Neuronal stem cell (in vitro differentiated cells): Measurements from ENCODE around the gene ANK3.

ENCODE experiments used
- DNase-seq: peaks from one replicate; pipeline ENCODE4 v3.0.0-alpha.2; 2013; ENCODE audit warnings: low spot score
- H2AFZ ChIP-seq: one replicate; pipeline ENCODE4 v1.6.1; 2013; ENCODE audit warnings: mild to moderate bottlenecking, low read length, inconsistent platforms
- H2AK5ac ChIP-seq: 2 replicates; pipeline ENCODE4 v1.6.1; 2013; ENCODE audit warnings: low read depth, mild to moderate bottlenecking, inconsistent platforms, low read length, moderate library complexity, mixed read lengths
- H2BK120ac ChIP-seq: 2 replicates; pipeline ENCODE4 v1.6.1; 2013; ENCODE audit warnings: low read depth, mild to moderate bottlenecking, inconsistent platforms, low read length, moderate library complexity, mixed read lengths
- H2BK12ac ChIP-seq: one replicate; pipeline ENCODE4 v1.6.1; 2013; ENCODE audit warnings: low read length, inconsistent platforms
- H2BK15ac ChIP-seq: 2 replicates; pipeline ENCODE4 v1.6.1; 2013; ENCODE audit warnings: mild to moderate bottlenecking, low read length, inconsistent platforms, mixed read lengths
- H2BK5ac ChIP-seq: one replicate; pipeline ENCODE4 v1.6.1; 2013; ENCODE audit warnings: inconsistent platforms, mild to moderate bottlenecking, low read length, moderate library complexity
- H3K14ac ChIP-seq: one replicate; pipeline ENCODE4 v1.6.1; 2013; ENCODE audit warnings: low read length, inconsistent platforms
- H3K18ac ChIP-seq: 2 replicates; pipeline ENCODE4 v1.6.1; 2013; ENCODE audit warnings: low read length, inconsistent platforms
- H3K23ac ChIP-seq: 2 replicates; pipeline ENCODE4 v1.6.1; 2013; ENCODE audit warnings: low read depth, mild to moderate bottlenecking, mixed read lengths, low read length, inconsistent platforms; ENCODE audit not compliant: poor library complexity
- H3K27ac ChIP-seq: replicated peaks from 3 replicates; pipeline ENCODE4 v1.5.1; 2013; ENCODE audit warnings: low read length, inconsistent platforms
- H3K27me3 ChIP-seq, 3 experiments: 2 replicates each; pipeline ENCODE4 v1.6.1; 2013; ENCODE audit warnings: low read length in 3 of 3, mild to moderate bottlenecking in 2 of 3, inconsistent platforms in 1 of 3, low read depth in 1 of 3, mixed read lengths in 1 of 3, moderate library complexity in 1 of 3; ENCODE audit not compliant: control insufficient read depth in 3 of 3, insufficient read depth in 3 of 3
- H3K36me3 ChIP-seq, 2 donors: replicated peaks in 1 of 2; 2 replicates each; pipeline ENCODE4 v1.6.1; 2013; ENCODE audit warnings: low read length in 2 of 2; ENCODE audit not compliant: control insufficient read depth in 2 of 2, insufficient read depth in 2 of 2
- H3K4ac ChIP-seq: 2 replicates; pipeline ENCODE4 v1.6.1; 2013; ENCODE audit warnings: inconsistent platforms, mild to moderate bottlenecking, low read length, moderate library complexity
- H3K4me1 ChIP-seq, 2 donors: 1 replicate in 1 of 2; 2 replicates in 1 of 2; pipeline ENCODE4 v1.6.1; 2013; ENCODE audit warnings: low read length in 2 of 2, low read depth in 1 of 2; ENCODE audit not compliant: control insufficient read depth in 2 of 2, insufficient read depth in 1 of 2
- H3K4me2 ChIP-seq: one replicate; pipeline ENCODE4 v1.6.1; 2013; ENCODE audit warnings: mild to moderate bottlenecking, low read length, inconsistent platforms; ENCODE audit not compliant: insufficient read depth, poor library complexity, severe bottlenecking
- H3K4me3 ChIP-seq, 2 donors: 2 replicates each; pipeline ENCODE4 v1.5.1; 2013; ENCODE audit warnings: low read length in 2 of 2, mild to moderate bottlenecking in 2 of 2, inconsistent platforms in 1 of 2, moderate library complexity in 1 of 2
- H3K79me1 ChIP-seq: one replicate; pipeline ENCODE4 v1.6.1; 2013; ENCODE audit warnings: low read depth, mild to moderate bottlenecking, inconsistent platforms, low read length, moderate library complexity
- H3K9ac ChIP-seq: one replicate; pipeline ENCODE4 v1.6.1; 2013; ENCODE audit warnings: mild to moderate bottlenecking, low read depth, low read length, inconsistent platforms; ENCODE audit not compliant: poor library complexity
- H3K9me3 ChIP-seq, 2 donors: replicated peaks in 1 of 2; 2 replicates each; pipeline versions ENCODE3 to v1.6.1; 2013; ENCODE audit warnings: low read length in 2 of 2, mild to moderate bottlenecking in 2 of 2, inconsistent platforms in 1 of 2, low read depth in 1 of 2, mixed read lengths in 1 of 2, moderate library complexity in 1 of 2; ENCODE audit not compliant: control insufficient read depth in 2 of 2, insufficient read depth in 1 of 2
- H4K8ac ChIP-seq: one replicate; pipeline ENCODE4 v1.6.1; 2013; ENCODE audit warnings: low read depth, mild to moderate bottlenecking, inconsistent platforms, low read length, moderate library complexity
- H4K91ac ChIP-seq: one replicate; pipeline ENCODE4 v1.6.1; 2013; ENCODE audit warnings: low read length, low read depth, mild to moderate bottlenecking, inconsistent platforms; ENCODE audit not compliant: poor library complexity
- whole genome bisulfite sequencing, 2 donors: extraction: QIAGEN DNeasy Blood & Tissue Kit; methylation state at CpG; one replicate each; pipeline ENCODE4 v1.1.7; 2013; ENCODE audit warnings: missing lambda C conversion rate in 2 of 2, mixed read lengths in 1 of 2; ENCODE audit not compliant: insufficient read length in 2 of 2, insufficient replicate concordance in 1 of 2; ENCODE audit errors: extremely low coverage in 2 of 2; 5-methylcytosine and 5-hydroxymethylcytosine counted together

The ANK3 gene

DNA sequence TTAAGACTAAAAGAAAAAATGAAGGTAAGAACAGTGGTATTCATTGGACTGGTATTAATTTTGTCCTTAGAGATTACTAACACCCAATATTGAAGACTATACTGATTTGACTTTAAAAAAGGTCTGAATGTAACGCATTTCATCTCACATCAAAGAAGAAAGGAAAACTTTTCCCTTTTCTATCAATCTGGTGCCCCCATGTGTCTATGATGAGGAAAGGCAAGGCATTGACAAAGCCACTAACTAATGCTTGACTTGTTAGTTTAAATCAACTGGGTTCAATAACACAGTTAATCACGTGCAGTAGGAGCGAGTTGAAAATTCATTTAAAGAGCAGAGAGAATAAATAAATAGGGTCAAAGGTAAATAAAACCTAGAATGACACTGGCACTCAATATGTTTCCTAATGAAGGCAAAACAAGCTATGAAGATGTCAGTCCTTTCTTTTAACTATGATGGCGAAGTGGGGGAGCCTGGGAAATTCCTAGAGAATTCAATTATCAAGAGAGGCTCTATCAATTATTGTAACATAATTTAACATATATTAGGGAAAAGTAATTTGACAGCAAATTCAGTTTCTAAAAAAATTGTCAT, 180.9 kb downstream of the ANK3 start:
- H3K23ac ChIP-seq, result no peak overlapping the region
- H2BK12ac ChIP-seq, result no peak overlapping the region
- WGBS, 2 donors, result no CpG with 5 or more reads among the region's 4 CpGs
- H2BK5ac ChIP-seq, result no peak overlapping the region
- H3K4me2 ChIP-seq, result no peak overlapping the region
- peak overlapping the region; percentile 41 for H2AFZ ChIP-seq
- no peaks in the 10 kb centered on the region for H3K9me3 ChIP-seq
- H3K4ac ChIP-seq, result no peak overlapping the region
- H3K27ac ChIP-seq, result no peak overlapping the region
- no peaks in the 10 kb centered on the region for H3K27me3 ChIP-seq
- H3K79me1 ChIP-seq, result no peaks in the 10 kb centered on the region
- H3K18ac ChIP-seq, result no peak overlapping the region
- H3K36me3 ChIP-seq, result no peaks in the 10 kb centered on the region
- no peak overlapping the region for H2BK120ac ChIP-seq
- no peak overlapping the region for H3K4me3 ChIP-seq
- no peak overlapping the region for H2AK5ac ChIP-seq
- H2BK15ac ChIP-seq, result no peak overlapping the region
- H4K91ac ChIP-seq, result no peak overlapping the region
- H3K4me1 ChIP-seq, result no peaks in the 10 kb centered on the region
- H3K14ac ChIP-seq, result no peak overlapping the region
- H4K8ac ChIP-seq, result no peak overlapping the region
- no peak overlapping the region for H3K9ac ChIP-seq
- peak; percentile 12 for DNase-seq

DNA sequence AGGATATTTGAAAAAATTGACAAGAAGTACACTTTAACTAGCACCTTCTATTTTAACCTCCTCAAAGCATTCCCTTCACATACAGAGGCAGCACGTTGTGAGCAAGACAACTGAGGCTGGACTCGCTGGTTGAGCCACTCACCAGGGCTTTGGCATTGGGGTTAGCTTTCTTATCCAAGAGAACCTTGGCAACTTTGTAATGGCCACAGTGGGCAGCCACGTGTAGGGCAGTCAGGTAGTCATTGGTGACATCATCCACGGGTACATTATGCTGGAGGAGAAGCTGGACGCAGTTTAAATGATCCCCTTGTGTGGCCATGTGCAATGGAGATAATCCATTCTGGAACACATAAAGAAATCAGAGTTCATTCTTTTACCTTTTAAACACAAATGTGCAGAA, 181.8 kb downstream of the ANK3 start:
- no peak for DNase-seq
- no peak overlapping the region for H2BK5ac ChIP-seq
- H3K18ac ChIP-seq, result peak overlapping the region; percentile 61
- H3K9me3 ChIP-seq, result no peaks in the 10 kb centered on the region
- no peaks in the 10 kb centered on the region for H3K79me1 ChIP-seq
- no peak overlapping the region for H2BK12ac ChIP-seq
- H3K27me3 ChIP-seq, result no peaks in the 10 kb centered on the region
- H3K27ac ChIP-seq, result no peak overlapping the region
- H2AFZ ChIP-seq, result no peak overlapping the region
- H2BK120ac ChIP-seq, result no peak overlapping the region
- WGBS, 2 donors, result no CpG with 5 or more reads among the region's 5 CpGs
- H3K4me3 ChIP-seq, result no peak overlapping the region
- H3K4ac ChIP-seq, result no peak overlapping the region
- no peak overlapping the region for H4K91ac ChIP-seq
- H4K8ac ChIP-seq, result no peak overlapping the region
- no peak overlapping the region for H3K14ac ChIP-seq
- no peaks in the 10 kb centered on the region for H3K4me1 ChIP-seq
- peak overlapping the region; percentile 25 for H2AK5ac ChIP-seq
- no peak overlapping the region for H3K9ac ChIP-seq
- no peaks in the 10 kb centered on the region for H3K36me3 ChIP-seq
- no peak overlapping the region for H3K23ac ChIP-seq
- no peak overlapping the region for H2BK15ac ChIP-seq
- no peak overlapping the region for H3K4me2 ChIP-seq

DNA sequence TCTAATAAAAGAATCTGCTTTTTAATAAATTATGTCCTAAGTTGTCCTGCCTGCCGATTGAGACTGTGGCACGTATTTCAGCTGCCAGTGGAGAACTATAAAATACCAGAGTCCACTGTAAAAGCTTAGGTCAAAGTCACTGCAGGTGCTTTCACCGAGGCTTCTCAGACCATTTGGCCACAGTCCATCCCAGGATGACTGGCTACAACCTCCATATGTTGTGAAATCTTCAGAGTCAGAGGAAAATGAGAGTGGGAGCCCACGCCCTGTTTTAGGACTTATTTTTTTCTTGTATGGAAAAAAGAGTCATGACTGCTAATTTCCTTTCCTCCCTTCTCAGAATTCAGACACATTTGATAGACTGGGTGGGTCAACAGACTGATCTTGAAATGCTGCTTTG, 182.9 kb downstream of the ANK3 start:
- Histone ChIP-seq H3K23ac (no peak overlapping the region), H2BK5ac (no peak overlapping the region)
- WGBS, 2 donors, result no CpG with 5 or more reads among the region's 4 CpGs

GRCh38 chr10:60205741-60206140, 183.9 kb downstream of the ANK3 start:
- no CpG with 5 or more reads among the region's 3 CpGs for WGBS, 2 donors
- no peak overlapping the region for H3K4ac ChIP-seq

More for the DNA sequence above, 182.9 kb downstream of the ANK3 start:
- Histone ChIP-seq H3K27me3 (no peaks in the 10 kb centered on the region), H2BK120ac (no peak overlapping the region), H3K9ac (no peak overlapping the region), H4K8ac (no peak overlapping the region), H2AFZ (no peak overlapping the region), H3K36me3 (no peaks in the 10 kb centered on the region), H3K79me1 (no peaks in the 10 kb centered on the region), H3K4me2 (no peak overlapping the region), H2BK15ac (no peak overlapping the region), H3K27ac (no peak overlapping the region), H2BK12ac (no peak overlapping the region), H3K9me3 (no peaks in the 10 kb centered on the region), H4K91ac (no peak overlapping the region), H3K14ac (no peak overlapping the region), H3K4me1 (no peaks in the 10 kb centered on the region), H2AK5ac (no peak overlapping the region), H3K4ac (no peak overlapping the region), H3K4me3 (no peak overlapping the region), H3K18ac (no peak overlapping the region)
- DNase-seq, result no peak

More at GRCh38 chr10:60205741-60206140, 183.9 kb downstream of the ANK3 start:
- Histone ChIP-seq H3K9me3 (no peaks in the 10 kb centered on the region), H3K36me3 (no peaks in the 10 kb centered on the region), H3K79me1 (no peaks in the 10 kb centered on the region), H3K27ac (no peak overlapping the region), H2BK5ac (no peak overlapping the region), H2AK5ac (no peak overlapping the region), H3K14ac (no peak overlapping the region), H2AFZ (no peak overlapping the region), H2BK15ac (no peak overlapping the region), H4K91ac (no peak overlapping the region), H4K8ac (no peak overlapping the region), H3K18ac (no peak overlapping the region), H3K4me2 (no peak overlapping the region), H3K23ac (no peak overlapping the region), H3K4me3 (no peak overlapping the region), H3K27me3 (no peaks in the 10 kb centered on the region), H3K4me1 (no peaks in the 10 kb centered on the region), H2BK120ac (no peak overlapping the region), H2BK12ac (no peak overlapping the region), H3K9ac (no peak overlapping the region)
- no peak for DNase-seq
